NCI-H2081 (cell line): ENCODE measurements around the gene LOXHD1.

Experiments used
- DNase-seq, 2 experiments: peaks; one replicate each; lab custom pipeline; 2025; lab: John Stamatoyannopoulos, UW

LOXHD1 gene

GRCh38 chr18:46478796-46479195, 178.2 kb downstream of the LOXHD1 start:
- DNase-seq: no peak

GRCh38 chr18:46477425-46478011, 179.5 kb downstream of the LOXHD1 start:
- no peak for DNase-seq

DNA sequence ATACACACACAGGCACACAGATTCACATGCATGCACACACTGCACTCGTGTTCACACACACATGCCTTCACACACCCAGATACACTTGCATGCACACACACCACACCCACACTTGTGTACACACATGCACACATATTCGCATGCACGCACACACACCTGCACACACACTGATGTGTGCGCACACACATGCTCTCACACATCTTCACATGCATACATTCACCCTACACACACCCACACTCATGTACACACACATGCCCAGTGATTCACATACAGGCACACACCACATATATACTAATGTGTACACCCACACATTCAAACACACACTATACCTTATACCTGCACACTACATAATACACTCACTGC, 181.6 kb downstream of the LOXHD1 start:
- DNase-seq: no peak

DNA sequence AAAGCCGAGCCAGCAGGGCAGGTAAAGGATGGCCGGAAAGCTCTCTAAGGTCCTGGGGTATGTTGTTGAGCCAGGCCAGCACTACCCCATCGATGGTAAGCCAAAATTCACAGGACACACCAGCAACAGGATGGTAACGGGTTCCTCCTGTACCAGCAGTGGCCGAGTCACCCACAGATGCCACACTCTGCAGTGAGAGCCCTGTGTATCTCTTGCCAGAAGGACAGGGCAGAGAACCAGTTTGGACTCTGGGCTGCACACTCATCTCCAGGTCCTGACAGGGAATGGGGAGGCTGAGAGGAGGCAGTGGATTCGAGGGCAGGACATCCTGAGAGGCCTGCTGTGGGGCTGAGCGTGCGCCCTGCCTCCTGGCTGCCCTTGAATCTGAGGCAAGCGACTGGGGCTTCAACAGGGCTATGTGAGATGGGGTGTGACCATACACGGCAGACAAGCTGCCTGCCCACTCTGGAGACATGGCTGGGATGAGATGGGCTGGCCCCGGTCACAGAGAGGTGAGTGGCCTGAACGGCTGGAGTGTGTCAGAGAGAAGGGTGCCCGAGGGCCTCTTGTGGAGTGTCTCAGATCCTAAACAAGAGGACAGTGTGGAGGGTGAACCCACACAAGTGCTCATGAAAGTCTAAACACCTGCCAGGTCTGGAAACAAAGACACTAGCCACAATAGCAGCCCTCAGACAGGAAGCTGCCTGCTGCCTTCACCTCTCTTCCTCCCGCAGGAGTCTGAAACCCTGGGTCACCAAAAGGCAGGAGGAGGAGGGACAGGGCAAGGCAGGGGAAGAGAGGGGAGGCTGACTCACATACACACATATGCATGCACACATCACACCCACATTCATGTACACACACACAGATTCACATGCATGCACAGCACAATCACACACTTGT, 182.3 kb downstream of the LOXHD1 start:
- DNase-seq: peak in 1 of 2 experiments; percentile 26

GRCh38 chr18:46471809-46472498, 185.1 kb downstream of the LOXHD1 start:
- DNase-seq: no peak

DNA sequence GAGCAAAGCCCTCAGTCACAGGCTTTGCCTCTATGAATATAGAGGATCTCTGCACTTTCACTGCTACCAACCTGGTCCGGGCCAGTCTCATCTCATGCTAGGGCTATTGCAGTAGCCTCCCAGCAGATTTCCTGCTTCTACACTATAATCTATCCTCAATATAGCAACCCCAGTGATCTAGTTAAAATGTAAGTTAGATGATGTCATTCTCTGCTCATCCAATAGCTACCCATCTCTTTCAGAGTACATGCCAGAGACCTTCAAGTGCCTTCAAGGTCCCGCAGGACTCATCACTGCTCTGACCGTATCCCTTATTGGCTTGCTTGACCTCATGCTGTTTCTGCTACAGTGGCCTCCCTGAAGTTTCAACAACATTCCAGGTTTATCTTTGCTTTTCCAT, 186.3 kb downstream of the LOXHD1 start:
- DNase-seq: no peak

GRCh38 chr18:46469186-46469915, 187.7 kb downstream of the LOXHD1 start:
- peak; percentile 73 to 82 for DNase-seq

DNA sequence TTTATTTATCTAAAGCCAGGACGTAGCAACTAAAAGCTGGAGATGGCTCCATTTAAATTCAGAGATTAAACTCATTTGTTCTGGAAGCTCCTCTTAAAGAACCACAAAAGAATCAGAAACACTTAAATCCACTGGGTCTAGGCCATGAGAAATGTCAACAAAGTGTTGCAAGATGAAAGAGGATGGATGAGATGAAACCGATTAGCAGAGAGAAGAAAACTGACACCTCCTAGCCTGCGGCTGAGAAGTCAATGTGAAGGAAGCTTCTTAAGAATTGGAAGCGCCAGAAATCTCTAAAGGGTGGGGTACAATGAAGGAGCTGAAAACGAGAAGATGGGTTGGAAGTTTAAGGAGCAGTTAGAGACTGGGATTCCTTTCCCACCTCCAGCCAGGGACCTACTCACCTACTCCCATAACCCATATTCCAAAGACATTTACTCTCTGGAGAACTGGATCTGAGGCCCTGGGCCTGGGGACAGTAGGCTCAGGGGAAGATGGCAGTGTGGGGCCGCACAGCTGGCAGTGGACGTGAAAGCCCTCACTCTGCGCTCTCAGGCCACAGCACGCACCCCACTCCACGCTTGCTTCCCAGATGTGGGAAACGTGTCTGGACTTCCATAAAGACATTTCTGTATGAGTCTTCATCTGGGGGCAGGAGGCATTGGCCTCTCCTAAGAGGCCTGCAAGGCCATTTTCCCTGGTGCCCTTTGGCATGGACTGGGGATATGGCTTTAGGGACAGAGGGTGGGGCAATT, 188.4 kb downstream of the LOXHD1 start:
- no peak for DNase-seq

DNA sequence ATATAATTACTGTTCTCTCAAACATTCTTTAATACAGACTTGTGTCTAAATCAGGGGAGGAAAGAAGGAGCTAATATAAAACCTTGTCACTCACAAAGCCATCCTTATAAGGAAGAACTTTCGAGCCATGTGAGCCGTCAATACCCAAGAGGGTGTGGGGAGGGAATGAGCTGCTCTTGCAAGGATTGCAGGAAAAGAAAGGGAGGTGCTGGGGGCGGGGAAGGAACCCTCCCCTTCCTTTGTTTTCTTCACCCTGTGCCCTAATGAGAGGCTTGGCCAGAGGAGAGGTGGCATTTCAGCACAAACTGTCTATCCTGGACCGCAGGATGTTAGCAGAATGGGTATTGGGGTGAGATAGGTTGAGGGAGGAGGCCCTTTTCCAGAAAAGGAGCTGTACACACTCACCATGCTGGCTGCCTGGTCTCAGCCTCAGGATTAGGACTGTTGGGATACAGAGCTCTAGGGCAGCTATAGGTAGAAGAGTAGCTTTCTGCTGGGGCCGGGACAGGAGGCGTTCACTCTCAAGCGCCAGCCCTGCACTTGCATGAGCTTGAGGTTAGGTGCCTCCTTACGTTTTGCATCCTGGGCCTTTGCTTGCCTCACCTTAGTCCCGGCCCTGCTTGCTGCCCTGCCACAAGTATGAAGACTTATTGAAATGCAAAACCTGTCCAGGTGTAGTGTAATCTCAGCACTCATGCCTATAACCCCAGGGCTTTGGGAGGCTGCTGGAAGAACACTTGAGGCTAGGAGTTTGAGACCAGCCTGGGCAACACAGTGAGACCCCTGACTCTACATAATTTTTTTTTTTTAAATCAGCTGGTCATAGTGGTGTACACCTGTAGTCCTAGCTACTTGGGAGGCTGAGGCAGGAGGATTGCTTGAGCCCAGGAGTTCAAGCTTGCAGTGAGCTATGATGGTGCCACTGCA, 190.5 kb downstream of the LOXHD1 start:
- DNase-seq: no peak

GRCh38 chr18:46464926-46465655, 191.9 kb downstream of the LOXHD1 start:
- no peak for DNase-seq

- no peak for DNase-seq
These were observed 194.5 kb downstream of the LOXHD1 start for GRCh38 chr18:46462523-46462922.

DNA sequence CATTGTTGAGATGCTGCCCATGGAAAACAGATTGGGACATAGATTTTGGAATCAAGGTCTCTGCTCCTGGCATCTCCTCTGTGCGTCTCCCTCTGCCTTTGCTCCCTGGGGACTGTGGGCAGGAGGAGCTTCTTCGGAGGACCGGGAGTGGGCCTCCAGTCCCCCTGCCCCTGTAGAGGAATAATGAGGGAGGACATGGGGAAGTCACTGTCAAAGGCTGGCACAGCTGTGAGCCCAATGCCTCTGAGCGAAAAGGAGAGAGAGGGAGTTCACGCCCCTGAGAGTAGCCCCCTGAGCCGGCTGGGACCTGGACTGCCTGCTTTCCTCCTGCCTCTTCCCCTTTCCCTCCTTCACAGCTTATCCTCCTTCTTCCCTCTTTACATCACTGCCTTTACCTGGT, 195.0 kb downstream of the LOXHD1 start:
- DNase-seq: no peak

DNA sequence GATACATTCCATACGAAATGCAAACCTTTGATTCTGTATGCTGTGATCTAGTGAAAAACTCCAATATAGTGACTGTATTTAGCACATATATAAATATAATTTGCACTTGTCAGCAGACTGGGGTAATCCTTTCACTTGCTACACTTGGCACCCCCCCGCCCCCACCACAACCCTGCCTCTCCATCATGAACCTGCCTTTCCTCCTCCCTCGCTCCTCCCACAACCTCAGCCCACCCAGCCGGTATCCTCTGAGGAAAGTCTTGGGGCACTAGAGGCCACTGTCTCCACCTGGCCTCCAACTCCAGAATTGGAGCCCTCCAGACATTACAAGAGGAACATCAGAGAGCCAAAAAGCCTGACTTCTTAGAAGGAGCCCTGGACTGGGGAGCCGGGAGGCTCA, 196.3 kb downstream of the LOXHD1 start:
- no peak for DNase-seq

GRCh38 chr18:46459789-46460455, 197.1 kb downstream of the LOXHD1 start:
- DNase-seq: no peak

DNA sequence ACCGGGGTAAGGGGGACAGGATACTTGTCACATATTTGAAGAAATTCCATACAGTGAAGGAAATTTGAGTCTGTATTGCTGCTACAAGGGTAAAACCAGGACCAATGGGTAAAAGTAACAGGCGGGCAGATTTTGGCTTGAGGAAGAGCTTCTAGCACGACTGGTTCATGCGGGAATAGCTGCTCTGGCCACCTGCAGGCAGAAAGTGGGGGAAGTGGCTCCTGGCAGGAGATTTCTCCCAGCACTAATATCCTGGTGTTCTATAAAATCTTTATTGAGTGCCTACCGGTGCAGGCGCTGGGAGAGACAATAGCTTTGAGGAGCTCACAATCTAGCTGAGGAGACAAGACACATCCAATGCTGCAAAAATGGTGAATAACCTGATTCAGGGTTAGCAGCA, 198.5 kb downstream of the LOXHD1 start:
- DNase-seq: no peak

- DNase-seq: no peak
These were observed 200.3 kb downstream of the LOXHD1 start for GRCh38 chr18:46456691-46457090.

- no peak for DNase-seq
These were observed 204.2 kb downstream of the LOXHD1 start for GRCh38 chr18:46452820-46453219.

DNA sequence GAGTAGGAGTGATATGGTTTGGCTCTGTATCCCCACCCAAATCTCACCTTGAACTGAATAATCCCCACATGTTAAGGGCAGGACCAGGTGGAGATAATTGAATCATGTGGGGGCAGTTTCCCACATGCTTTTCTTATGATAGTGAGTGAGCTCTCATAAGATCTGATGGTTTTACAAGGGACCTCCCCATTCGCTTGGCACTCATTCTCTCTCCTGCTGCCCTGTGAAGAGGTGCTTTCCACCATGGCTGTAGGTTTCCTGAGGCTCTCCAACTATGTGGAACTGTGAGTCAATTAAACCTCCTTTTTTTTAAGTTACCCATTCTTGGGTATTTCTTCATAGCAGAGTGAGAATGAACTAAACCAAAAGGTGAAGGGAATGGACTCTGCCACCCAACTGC, 207.5 kb downstream of the LOXHD1 start:
- DNase-seq: no peak

DNA sequence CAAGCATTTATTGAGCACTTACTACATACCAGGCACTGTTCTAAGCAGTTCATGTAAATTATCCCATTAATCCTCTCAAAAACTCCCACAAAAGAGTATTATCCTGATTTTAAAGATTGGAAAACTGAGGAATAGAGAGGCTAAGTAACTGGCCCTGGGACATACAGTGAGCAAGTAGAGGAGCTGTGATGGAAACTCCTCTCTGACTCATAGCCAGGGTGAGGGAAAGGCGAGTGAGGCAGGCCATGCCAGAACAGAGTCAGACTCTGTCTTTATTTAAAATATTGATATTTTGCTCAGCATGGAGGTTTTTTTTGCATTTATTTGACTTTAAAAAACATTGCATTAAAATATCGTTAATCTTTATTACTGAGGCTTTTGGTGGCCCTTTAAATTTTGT, 208.0 kb downstream of the LOXHD1 start:
- DNase-seq: no peak
